Activated T-cell treated with anti-CD3 and anti-CD28 coated beads, Interleukin-2, amount 50 U/mL, for 24 hours (primary cell): ENCODE results near the gene TXLNB.

Source experiments
- DNase-seq: peaks from one replicate; pipeline ENCODE4 v3.0.0-alpha.2; 2020
- H3K27ac Mint-ChIP-seq: 2 replicates; pipeline ENCODE4 v1.8.0; 2020; ENCODE audit warnings: mild to moderate bottlenecking, mixed read lengths
- H3K27me3 Mint-ChIP-seq: 2 replicates; pipeline ENCODE4 v1.8.0; 2020; ENCODE audit warnings: mixed read lengths
- H3K36me3 Mint-ChIP-seq: 2 replicates; pipeline ENCODE4 v1.8.0; 2020; ENCODE audit warnings: low read depth, mixed read lengths
- H3K4me1 Mint-ChIP-seq: 2 replicates; pipeline ENCODE4 v1.8.0; 2020; ENCODE audit warnings: low read depth, mixed read lengths
- H3K4me3 Mint-ChIP-seq: 2 replicates; pipeline ENCODE4 v1.8.0; 2020; ENCODE audit warnings: mild to moderate bottlenecking, moderate library complexity, mixed read lengths
- H3K9me3 Mint-ChIP-seq: 2 replicates; pipeline ENCODE4 v1.8.0; 2020; ENCODE audit warnings: mixed read lengths

TXLNB gene

GRCh38 chr6:139204978-139205377, 86.8 kb downstream of the TXLNB start:
- no peak overlapping the region for H3K4me3 Mint-ChIP-seq
- H3K27ac Mint-ChIP-seq = no peak overlapping the region
- no peaks in the 10 kb centered on the region for H3K27me3 Mint-ChIP-seq
- DNase-seq = no peak
- peaks cover 12% of the 10 kb centered on the region for H3K36me3 Mint-ChIP-seq
- peaks cover 5% of the 10 kb centered on the region for H3K4me1 Mint-ChIP-seq
- H3K9me3 Mint-ChIP-seq = peaks cover 31% of the 10 kb centered on the region

- Mint-ChIP-seq H3K36me3 (peaks cover 2% of the 10 kb centered on the region), H3K4me1 (no peaks in the 10 kb centered on the region), H3K27me3 (no peaks in the 10 kb centered on the region), H3K4me3 (no peak overlapping the region), H3K27ac (no peak overlapping the region), H3K9me3 (peaks cover 9% of the 10 kb centered on the region)
- no peak for DNase-seq
These were observed 90.4 kb downstream of the TXLNB start for GRCh38 chr6:139201378-139201777.

- Mint-ChIP-seq H3K36me3 (no peaks in the 10 kb centered on the region), H3K9me3 (peaks cover 2% of the 10 kb centered on the region), H3K27me3 (no peaks in the 10 kb centered on the region), H3K4me3 (no peak overlapping the region), H3K4me1 (no peaks in the 10 kb centered on the region), H3K27ac (no peak overlapping the region)
- no peak for DNase-seq
These were observed 93.1 kb downstream of the TXLNB start for GRCh38 chr6:139198529-139199288.

GRCh38 chr6:139194740-139195139, 97.1 kb downstream of the TXLNB start:
- H3K4me1 Mint-ChIP-seq = no peaks in the 10 kb centered on the region
- no peak overlapping the region for H3K4me3 Mint-ChIP-seq
- H3K27me3 Mint-ChIP-seq = no peaks in the 10 kb centered on the region
- no peak for DNase-seq
- H3K9me3 Mint-ChIP-seq = peaks cover 2% of the 10 kb centered on the region
- no peak overlapping the region for H3K27ac Mint-ChIP-seq
- no peaks in the 10 kb centered on the region for H3K36me3 Mint-ChIP-seq
